Testis (tissue), 2 donors: ENCODE measurements around the gene PRKCA.

Source experiments
- CTCF ChIP-seq, 3 experiments: fragments of 450-650 bp in 2 of 3; fragments of 200-600 bp in 1 of 3; sonication (generic) in 1 of 3; IDR thresholded peaks; one replicate each; pipeline ENCODE4 v1.5.1; 2016 to 2019; ENCODE audit warnings: antibody characterized with exemption in 3 of 3, mild to moderate bottlenecking in 2 of 3, moderate library complexity in 1 of 3
- POLR2A ChIP-seq: fragments of 450-650 bp; IDR thresholded peaks from one replicate; pipeline ENCODE4 v1.6.1; 2017; ENCODE audit warnings: antibody characterized with exemption, mild to moderate bottlenecking, moderate library complexity

- no peak for TF ChIP-seq CTCF (IDR thresholded peaks at IDR 0.05)
- TF ChIP-seq POLR2A = no peak
These were observed 36.5 kb downstream of the PRKCA start for GRCh38 chr17:66338937-66339336.
